Measurements from ENCODE around the gene RABEPK. TPM values are rescaled to one million over a fixed set of nuclear protein-coding genes. Genes with fewer than 3 reads are reported as not detected.

RABEPK gene
- total and polyA plus RNA-seq, 2 donors from 2014 or later: 12.6 to 24.8 TPM

- Histone ChIP-seq H3K27me3 (ENCODE audit: control insufficient read depth, insufficient read depth, low read length) (no peaks in the 10 kb centered on the region), H3K4me3 (ENCODE audit: low read length in 3 of 3) (no peak overlapping the region), H3K36me3 (ENCODE audit: control insufficient read depth in 2 of 3, insufficient read depth in 3 of 3, low read length in 3 of 3) (no peaks in the 10 kb centered on the region), H3K9me3 (ENCODE audit: control insufficient read depth in 2 of 3, insufficient read depth in 1 of 3, low read length in 3 of 3) (no peaks in the 10 kb centered on the region), H3K27ac (ENCODE audit: low read depth in 2 of 2, low read length in 2 of 2) (no peak overlapping the region), H3K9ac (ENCODE audit: low read length in 3 of 3) (no peak overlapping the region), H3K4me1 (ENCODE audit: control insufficient read depth in 2 of 3, insufficient read depth in 2 of 3, low read depth in 1 of 3, low read length in 3 of 3) (no peaks in the 10 kb centered on the region)
- intact Hi-C loops (cut with DNase I): no loop called here
- no peak for TF ChIP-seq CTCF (IDR thresholded peaks at IDR 0.05; ENCODE audit: borderline replicate concordance, extremely low read depth, insufficient read depth)
- FAIRE-seq: no peak
- DNase-seq: peak in 1 of 5 donors; percentile 4
Observed at GRCh38 chr9:125246261-125246667, 45.9 kb downstream of the RABEPK start.

GRCh38 chr9:125254231-125254630, 53.9 kb downstream of the RABEPK start:
- Histone ChIP-seq H3K9me3 (ENCODE audit: control insufficient read depth in 2 of 3, insufficient read depth in 1 of 3, low read length in 3 of 3) (no peaks in the 10 kb centered on the region), H3K9ac (ENCODE audit: low read length in 3 of 3) (no peak overlapping the region), H3K27ac (ENCODE audit: low read depth in 2 of 2, low read length in 2 of 2) (no peak overlapping the region), H3K4me1 (ENCODE audit: control insufficient read depth in 2 of 3, insufficient read depth in 2 of 3, low read depth in 1 of 3, low read length in 3 of 3) (no peaks in the 10 kb centered on the region), H3K27me3 (ENCODE audit: control insufficient read depth, insufficient read depth, low read length) (no peaks in the 10 kb centered on the region), H3K4me3 (ENCODE audit: low read length in 3 of 3) (no peak overlapping the region), H3K36me3 (ENCODE audit: control insufficient read depth in 2 of 3, insufficient read depth in 3 of 3, low read length in 3 of 3) (no peaks in the 10 kb centered on the region)
- DNase-seq: no peak
- intact Hi-C loops (cut with DNase I): no loop called here
- no peak for FAIRE-seq
- TF ChIP-seq CTCF (IDR thresholded peaks at IDR 0.05; ENCODE audit: borderline replicate concordance, extremely low read depth, insufficient read depth): no peak

- no peak overlapping the region for H3K9ac ChIP-seq (ENCODE audit: low read length in 3 of 3)
- no peaks in the 10 kb centered on the region for H3K27me3 ChIP-seq (ENCODE audit: control insufficient read depth, insufficient read depth, low read length)
- no peaks in the 10 kb centered on the region for H3K36me3 ChIP-seq (ENCODE audit: control insufficient read depth in 2 of 3, insufficient read depth in 3 of 3, low read length in 3 of 3)
- intact Hi-C loops (cut with DNase I): no loop called here
- FAIRE-seq (no peak), DNase-seq (peak in 3 of 5 donors; percentile 21 to 41 (median 32))
- TF ChIP-seq CTCF (IDR thresholded peaks at IDR 0.05; ENCODE audit: borderline replicate concordance, extremely low read depth, insufficient read depth): peak; percentile 44
- no peaks in the 10 kb centered on the region for H3K4me1 ChIP-seq (ENCODE audit: control insufficient read depth in 2 of 3, insufficient read depth in 2 of 3, low read depth in 1 of 3, low read length in 3 of 3)
- H3K27ac ChIP-seq (ENCODE audit: low read depth in 2 of 2, low read length in 2 of 2): no peak overlapping the region
- H3K9me3 ChIP-seq (ENCODE audit: control insufficient read depth in 2 of 3, insufficient read depth in 1 of 3, low read length in 3 of 3): no peaks in the 10 kb centered on the region
- no peak overlapping the region for H3K4me3 ChIP-seq (ENCODE audit: low read length in 3 of 3)
Observed at GRCh38 chr9:125255781-125256391, 55.5 kb downstream of the RABEPK start.

All from kidney (tissue), 14 donors.